HG02938 (cell line): ENCODE measurements around the gene SH2D3A.

Experiments used
- ATAC-seq: cut with Tn5 transposase; IDR thresholded peaks from one replicate; pipeline ENCODE4 v1.9.1; 2021; ENCODE audit warnings: mild to moderate bottlenecking, moderate library complexity; ENCODE audit not compliant: unreplicated experiment

Gene SH2D3A

GRCh38 chr19:6738787-6739389 is 28.3 kb downstream of the SH2D3A start:
- no peak for ATAC-seq

GRCh38 chr19:6737873-6738786 is 29.1 kb downstream of the SH2D3A start:
- ATAC-seq: no peak

GRCh38 chr19:6737284-6737872 is 29.9 kb downstream of the SH2D3A start, which contains the start of gene GPR108:
Gene GPR108, minus strand, starts transcription at chr19:6737580. Its CDS starts 4 bp downstream, at chr19:6737576.
- peak; percentile 61 for ATAC-seq

GRCh38 chr19:6736917-6737283 is 30.3 kb downstream of the SH2D3A start:
- ATAC-seq: no peak

- no peak for ATAC-seq
These were observed 30.9 kb downstream of the SH2D3A start for GRCh38 chr19:6736169-6736916.

GRCh38 chr19:6735181-6735911 is 31.9 kb downstream of the SH2D3A start:
- ATAC-seq: no peak

- no peak for ATAC-seq
These were observed 33.0 kb downstream of the SH2D3A start for GRCh38 chr19:6734096-6734696.

- ATAC-seq: no peak
These were observed 33.7 kb downstream of the SH2D3A start for GRCh38 chr19:6733338-6734095.

GRCh38 chr19:6732803-6733337 is 34.4 kb downstream of the SH2D3A start:
- ATAC-seq: no peak

GRCh38 chr19:6731822-6732221 is 35.4 kb downstream of the SH2D3A start:
- no peak for ATAC-seq

GRCh38 chr19:6730941-6731670 is 36.1 kb downstream of the SH2D3A start:
- ATAC-seq: no peak

- no peak for ATAC-seq
These were observed 37.0 kb downstream of the SH2D3A start for GRCh38 chr19:6730153-6730804.

GRCh38 chr19:6729573-6730152 is 37.6 kb downstream of the SH2D3A start:
- ATAC-seq: no peak

- no peak for ATAC-seq
These were observed 38.9 kb downstream of the SH2D3A start for GRCh38 chr19:6728346-6728745.

GRCh38 chr19:6725513-6726231 is 41.6 kb downstream of the SH2D3A start:
- ATAC-seq: no peak

- no peak for ATAC-seq
These were observed 42.4 kb downstream of the SH2D3A start for GRCh38 chr19:6724631-6725492.
